Vagina (tissue), 2 donors: ENCODE data around the gene UNK.

Experiments used
- POLR2A ChIP-seq, 2 donors: fragments of 450-650 bp; IDR thresholded peaks; one replicate each; pipeline ENCODE4 v1.6.1; 2017; ENCODE audit warnings: antibody characterized with exemption in 2 of 2, mild to moderate bottlenecking in 2 of 2, moderate library complexity in 2 of 2
- POLR2AphosphoS5 ChIP-seq, 2 donors: sonication (generic); formaldehyde crosslinking; IDR thresholded peaks; one replicate each; pipeline ENCODE4 v1.9.0; 2017; ENCODE audit warnings: antibody characterized with exemption in 2 of 2, mild to moderate bottlenecking in 2 of 2, low read depth in 1 of 2; ENCODE audit not compliant: insufficient read depth in 1 of 2

DNA sequence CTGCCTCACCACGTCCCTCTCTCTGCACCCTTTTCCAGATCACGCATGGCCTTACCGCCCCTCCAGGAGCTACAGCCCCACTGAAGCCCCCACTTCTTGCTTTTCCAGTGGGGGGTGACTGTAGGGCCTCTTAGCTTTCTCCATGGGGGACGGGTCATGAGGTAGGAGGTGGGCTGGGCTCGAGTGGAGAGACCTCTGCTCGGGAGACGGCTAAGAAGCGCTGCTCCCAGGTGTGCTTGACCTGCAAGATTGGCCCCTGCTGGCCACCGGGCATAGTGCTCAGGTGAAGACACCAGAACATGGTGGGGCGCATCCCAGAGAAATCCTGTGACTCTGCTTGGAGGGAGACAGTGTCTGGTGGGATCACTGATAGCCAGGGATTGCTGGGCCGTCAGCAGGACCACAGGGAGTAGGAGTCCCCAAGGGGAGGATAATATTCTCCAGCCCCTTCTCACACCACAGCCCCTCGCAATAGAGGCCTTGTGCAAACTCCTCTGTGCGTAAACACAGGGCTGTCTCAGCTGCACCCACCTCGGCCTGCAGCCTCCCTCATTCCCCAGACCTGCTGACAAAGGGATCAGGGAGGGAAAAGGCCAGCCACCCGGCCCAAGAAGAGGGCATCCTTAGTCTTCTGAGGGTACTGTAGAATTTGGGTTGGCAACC is 10.7 kb upstream of the UNK start:
- TF ChIP-seq POLR2A (IDR thresholded peaks at IDR 0.05) (no peak), POLR2AphosphoS5 (IDR thresholded peaks at IDR 0.05; ENCODE audit: insufficient read depth in 1 of 2, low read depth in 1 of 2) (no peak)
